Neuronal stem cell (in vitro differentiated cells): Measurements from ENCODE around the gene SRRT.

Experiments used
- DNase-seq: peaks from one replicate; pipeline ENCODE4 v3.0.0-alpha.2; 2013; ENCODE audit warnings: low spot score
- H2AFZ ChIP-seq: one replicate; pipeline ENCODE4 v1.6.1; 2013; ENCODE audit warnings: mild to moderate bottlenecking, low read length, inconsistent platforms
- H2AK5ac ChIP-seq: 2 replicates; pipeline ENCODE4 v1.6.1; 2013; ENCODE audit warnings: low read depth, mild to moderate bottlenecking, inconsistent platforms, low read length, moderate library complexity, mixed read lengths
- H2BK120ac ChIP-seq: 2 replicates; pipeline ENCODE4 v1.6.1; 2013; ENCODE audit warnings: low read depth, mild to moderate bottlenecking, inconsistent platforms, low read length, moderate library complexity, mixed read lengths
- H2BK12ac ChIP-seq: one replicate; pipeline ENCODE4 v1.6.1; 2013; ENCODE audit warnings: low read length, inconsistent platforms
- H2BK15ac ChIP-seq: 2 replicates; pipeline ENCODE4 v1.6.1; 2013; ENCODE audit warnings: mild to moderate bottlenecking, low read length, inconsistent platforms, mixed read lengths
- H2BK5ac ChIP-seq: one replicate; pipeline ENCODE4 v1.6.1; 2013; ENCODE audit warnings: inconsistent platforms, mild to moderate bottlenecking, low read length, moderate library complexity
- H3K14ac ChIP-seq: one replicate; pipeline ENCODE4 v1.6.1; 2013; ENCODE audit warnings: low read length, inconsistent platforms
- H3K18ac ChIP-seq: 2 replicates; pipeline ENCODE4 v1.6.1; 2013; ENCODE audit warnings: low read length, inconsistent platforms
- H3K23ac ChIP-seq: 2 replicates; pipeline ENCODE4 v1.6.1; 2013; ENCODE audit warnings: low read depth, mild to moderate bottlenecking, mixed read lengths, low read length, inconsistent platforms; ENCODE audit not compliant: poor library complexity
- H3K27ac ChIP-seq: replicated peaks from 3 replicates; pipeline ENCODE4 v1.5.1; 2013; ENCODE audit warnings: low read length, inconsistent platforms
- H3K27me3 ChIP-seq, 3 experiments: 2 replicates each; pipeline ENCODE4 v1.6.1; 2013; ENCODE audit warnings: low read length in 3 of 3, mild to moderate bottlenecking in 2 of 3, inconsistent platforms in 1 of 3, low read depth in 1 of 3, mixed read lengths in 1 of 3, moderate library complexity in 1 of 3; ENCODE audit not compliant: control insufficient read depth in 3 of 3, insufficient read depth in 3 of 3
- H3K36me3 ChIP-seq, 2 donors: replicated peaks in 1 of 2; 2 replicates each; pipeline ENCODE4 v1.6.1; 2013; ENCODE audit warnings: low read length in 2 of 2; ENCODE audit not compliant: control insufficient read depth in 2 of 2, insufficient read depth in 2 of 2
- H3K4ac ChIP-seq: 2 replicates; pipeline ENCODE4 v1.6.1; 2013; ENCODE audit warnings: inconsistent platforms, mild to moderate bottlenecking, low read length, moderate library complexity
- H3K4me1 ChIP-seq, 2 donors: 1 replicate in 1 of 2; 2 replicates in 1 of 2; pipeline ENCODE4 v1.6.1; 2013; ENCODE audit warnings: low read length in 2 of 2, low read depth in 1 of 2; ENCODE audit not compliant: control insufficient read depth in 2 of 2, insufficient read depth in 1 of 2
- H3K4me2 ChIP-seq: one replicate; pipeline ENCODE4 v1.6.1; 2013; ENCODE audit warnings: mild to moderate bottlenecking, low read length, inconsistent platforms; ENCODE audit not compliant: insufficient read depth, poor library complexity, severe bottlenecking
- H3K4me3 ChIP-seq, 2 donors: 2 replicates each; pipeline ENCODE4 v1.5.1; 2013; ENCODE audit warnings: low read length in 2 of 2, mild to moderate bottlenecking in 2 of 2, inconsistent platforms in 1 of 2, moderate library complexity in 1 of 2
- H3K79me1 ChIP-seq: one replicate; pipeline ENCODE4 v1.6.1; 2013; ENCODE audit warnings: low read depth, mild to moderate bottlenecking, inconsistent platforms, low read length, moderate library complexity
- H3K9ac ChIP-seq: one replicate; pipeline ENCODE4 v1.6.1; 2013; ENCODE audit warnings: mild to moderate bottlenecking, low read depth, low read length, inconsistent platforms; ENCODE audit not compliant: poor library complexity
- H3K9me3 ChIP-seq, 2 donors: replicated peaks in 1 of 2; 2 replicates each; pipeline versions ENCODE3 to v1.6.1; 2013; ENCODE audit warnings: low read length in 2 of 2, mild to moderate bottlenecking in 2 of 2, inconsistent platforms in 1 of 2, low read depth in 1 of 2, mixed read lengths in 1 of 2, moderate library complexity in 1 of 2; ENCODE audit not compliant: control insufficient read depth in 2 of 2, insufficient read depth in 1 of 2
- H4K8ac ChIP-seq: one replicate; pipeline ENCODE4 v1.6.1; 2013; ENCODE audit warnings: low read depth, mild to moderate bottlenecking, inconsistent platforms, low read length, moderate library complexity
- H4K91ac ChIP-seq: one replicate; pipeline ENCODE4 v1.6.1; 2013; ENCODE audit warnings: low read length, low read depth, mild to moderate bottlenecking, inconsistent platforms; ENCODE audit not compliant: poor library complexity
- WGBS, 2 donors: extraction: QIAGEN DNeasy Blood & Tissue Kit; methylation state at CpG; one replicate each; pipeline ENCODE4 v1.1.7; 2013; ENCODE audit warnings: missing lambda C conversion rate in 2 of 2, mixed read lengths in 1 of 2; ENCODE audit not compliant: insufficient read length in 2 of 2, insufficient replicate concordance in 1 of 2; ENCODE audit errors: extremely low coverage in 2 of 2; 5-methylcytosine and 5-hydroxymethylcytosine counted together

SRRT gene

GRCh38 chr7:100891568-100892247, 16.8 kb downstream of the SRRT start:
- H4K91ac ChIP-seq, result no peak overlapping the region
- peak overlapping the region; percentile 66 for H2BK15ac ChIP-seq
- peak overlapping the region; percentile 0 for H2BK5ac ChIP-seq
- peaks cover 33% of the 10 kb centered on the region in 2 donors for H3K4me1 ChIP-seq
- peak overlapping the region; percentile 17 for H3K9ac ChIP-seq
- H3K27me3 ChIP-seq, result peaks cover 9 to 17% (median 12%) of the 10 kb centered on the region in 3 experiments
- DNase-seq, result no peak
- WGBS, 2 donors, result no CpG with 5 or more reads among the region's 8 CpGs
- no peak overlapping the region for H3K23ac ChIP-seq
- H3K79me1 ChIP-seq, result peaks cover 4% of the 10 kb centered on the region
- H4K8ac ChIP-seq, result no peak overlapping the region
- H3K4me3 ChIP-seq, result peak overlapping the region in 1 of 2 donors; percentile 57
- peak overlapping the region; percentile 68 for H3K18ac ChIP-seq
- H2BK12ac ChIP-seq, result peak overlapping the region; percentile 59
- peak overlapping the region; percentile 99 for H3K4me2 ChIP-seq
- H3K9me3 ChIP-seq, result no peaks in the 10 kb centered on the region
- no peak overlapping the region for H3K14ac ChIP-seq
- peaks cover 19 to 23% of the 10 kb centered on the region in 2 donors for H3K36me3 ChIP-seq
- H2AK5ac ChIP-seq, result peak overlapping the region; percentile 56
- H2BK120ac ChIP-seq, result peak overlapping the region; percentile 2
- H2AFZ ChIP-seq, result no peak overlapping the region
- H3K4ac ChIP-seq, result no peak overlapping the region
- no peak overlapping the region for H3K27ac ChIP-seq

DNA sequence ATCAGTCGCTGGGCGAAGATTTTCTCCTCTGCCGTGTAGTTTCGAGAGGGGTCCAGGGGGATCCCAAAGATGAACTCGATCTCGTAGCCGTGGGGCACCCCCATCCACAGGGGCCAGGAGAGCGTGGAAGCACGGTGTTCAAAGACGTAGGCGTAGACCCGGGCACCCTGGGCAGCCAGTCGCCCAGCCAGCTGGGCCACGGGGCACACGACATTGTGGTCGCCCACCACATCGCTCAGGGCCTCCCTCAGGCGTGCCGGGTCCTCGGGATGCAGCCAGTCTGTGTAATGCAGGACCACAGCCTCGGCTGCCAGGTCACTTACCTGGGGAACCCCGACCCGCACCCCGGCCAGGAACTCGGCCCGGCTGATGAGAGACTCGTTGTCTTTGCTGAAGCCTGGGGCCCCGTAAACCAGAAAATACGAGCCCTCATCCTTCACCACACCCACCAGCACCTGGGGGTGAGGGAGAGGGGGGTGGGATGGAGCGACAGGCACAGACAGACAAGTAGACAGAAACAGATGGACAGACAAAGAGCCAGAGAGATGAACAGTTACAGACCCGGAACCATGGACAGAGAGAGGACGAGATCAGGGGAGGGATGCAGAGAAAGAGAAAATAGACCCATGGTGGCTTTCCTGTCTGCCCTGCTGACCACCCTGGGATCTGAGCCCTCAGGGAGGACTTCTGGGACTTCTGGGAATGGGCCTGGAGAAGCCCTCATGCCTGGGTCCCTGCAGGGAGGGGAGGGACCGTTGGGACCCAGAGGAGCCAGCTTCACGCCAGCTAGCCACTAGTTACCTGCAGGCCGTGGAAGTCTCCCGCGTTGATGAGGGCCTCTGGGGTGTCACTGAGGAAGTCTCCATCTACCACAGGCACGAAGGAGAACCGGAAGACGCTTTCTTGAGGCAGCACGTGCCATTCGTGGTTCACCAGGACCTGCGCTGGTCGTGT, 17.7 kb downstream of the SRRT start:
- peak overlapping the region; percentile 2 for H2BK120ac ChIP-seq
- H3K9ac ChIP-seq, result peak overlapping the region; percentile 25
- DNase-seq, result no peak
- H3K23ac ChIP-seq, result peak overlapping the region; percentile 70
- peaks cover 15 to 23% (median 15%) of the 10 kb centered on the region in 3 experiments for H3K27me3 ChIP-seq
- no peak overlapping the region for H4K8ac ChIP-seq
- H3K9me3 ChIP-seq, result no peaks in the 10 kb centered on the region
- no CpG with 5 or more reads among the region's 44 CpGs for WGBS, 2 donors
- no peak overlapping the region for H3K4me3 ChIP-seq
- H3K79me1 ChIP-seq, result no peaks in the 10 kb centered on the region
- peak overlapping the region; percentile 68 for H3K18ac ChIP-seq
- H2AK5ac ChIP-seq, result peak overlapping the region; percentile 89
- H3K36me3 ChIP-seq, result peaks cover 10 to 14% of the 10 kb centered on the region in 2 donors
- H2BK15ac ChIP-seq, result peak overlapping the region; percentile 100
- peak overlapping the region; percentile 0 for H2BK5ac ChIP-seq
- H4K91ac ChIP-seq, result no peak overlapping the region
- H3K27ac ChIP-seq, result no peak overlapping the region
- no peak overlapping the region for H3K4ac ChIP-seq
- peak overlapping the region; percentile 59 for H2BK12ac ChIP-seq
- no peak overlapping the region for H3K4me2 ChIP-seq
- peaks cover 33% of the 10 kb centered on the region in 2 donors for H3K4me1 ChIP-seq
- no peak overlapping the region for H2AFZ ChIP-seq
- no peak overlapping the region for H3K14ac ChIP-seq

- no peak overlapping the region for H2AFZ ChIP-seq
- H3K9me3 ChIP-seq, result no peaks in the 10 kb centered on the region
- peak overlapping the region; percentile 25 for H3K9ac ChIP-seq
- H4K8ac ChIP-seq, result no peak overlapping the region
- H3K79me1 ChIP-seq, result no peaks in the 10 kb centered on the region
- peak overlapping the region; percentile 100 for H2BK15ac ChIP-seq
- peak overlapping the region; percentile 87 for H3K18ac ChIP-seq
- H3K14ac ChIP-seq, result no peak overlapping the region
- no peak overlapping the region for H2BK120ac ChIP-seq
- peak overlapping the region; percentile 46 for H2BK12ac ChIP-seq
- no peak for DNase-seq
- no peak overlapping the region for H3K27ac ChIP-seq
- peaks cover 4 to 6% of the 10 kb centered on the region in 2 donors for H3K36me3 ChIP-seq
- H3K4me1 ChIP-seq, result peaks cover 31 to 33% of the 10 kb centered on the region in 2 donors
- H2BK5ac ChIP-seq, result no peak overlapping the region
- H3K27me3 ChIP-seq, result peaks cover 15 to 26% (median 21%) of the 10 kb centered on the region in 3 experiments
- H3K23ac ChIP-seq, result peak overlapping the region; percentile 70
- peak overlapping the region; percentile 14 for H3K4me2 ChIP-seq
- no CpG with 5 or more reads among the region's 32 CpGs for WGBS, 2 donors
- no peak overlapping the region for H4K91ac ChIP-seq
- H3K4me3 ChIP-seq, result no peak overlapping the region
- no peak overlapping the region for H3K4ac ChIP-seq
- peak overlapping the region; percentile 89 for H2AK5ac ChIP-seq
These were observed 18.5 kb downstream of the SRRT start for GRCh38 chr7:100893318-100893895.
